ENCODE data around the gene SYNPO.

The SYNPO gene

GRCh38 chr5:150607105-150607504 lies 33.4 kb upstream of the SYNPO start:
- DNase-seq (ENCODE audit: low read depth, low spot score): no peak

DNA sequence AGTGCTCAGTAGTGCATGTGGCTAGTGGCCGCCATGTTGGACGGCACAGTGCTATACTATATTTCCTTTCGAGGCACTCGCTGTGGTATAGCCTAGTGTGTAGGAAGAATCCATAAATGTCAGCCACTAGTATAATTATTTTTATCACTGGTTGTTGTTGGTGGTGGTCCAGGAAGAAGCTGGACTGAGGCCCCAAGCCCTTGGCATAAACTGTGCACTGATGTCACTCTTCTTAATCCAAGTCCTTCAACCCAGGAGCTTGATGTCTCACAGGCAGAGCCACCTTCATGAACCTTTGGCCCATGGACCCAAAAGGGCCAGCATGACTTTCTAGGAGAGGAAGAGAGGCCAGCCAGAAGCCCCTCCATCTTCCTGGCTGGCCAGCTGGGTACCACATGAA lies 32.5 kb upstream of the SYNPO start:
- DNase-seq (ENCODE audit: low read depth, low spot score): no peak

DNA sequence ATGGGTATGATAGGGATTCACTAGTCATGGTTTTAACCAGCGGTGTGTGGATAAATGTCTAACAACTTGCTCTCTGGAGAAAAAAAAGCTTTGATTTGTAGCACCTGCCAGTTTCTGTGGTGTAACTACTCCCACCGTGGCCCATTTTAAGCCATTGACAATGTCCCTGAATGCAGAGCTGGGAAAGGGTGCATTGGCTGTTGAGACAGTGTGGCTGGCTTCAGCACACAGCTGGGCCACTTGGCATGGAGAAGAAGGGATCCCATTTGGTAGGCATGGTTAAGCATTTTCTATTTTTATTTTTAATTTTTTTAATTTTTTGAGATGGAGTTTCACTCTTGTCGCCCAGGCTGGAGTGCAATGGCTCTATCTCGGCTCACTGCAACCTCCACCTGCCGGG lies 31.5 kb upstream of the SYNPO start:
- no peak for DNase-seq (ENCODE audit: low read depth, low spot score)

GRCh38 chr5:150609843-150610584 lies 30.4 kb upstream of the SYNPO start:
- no peak for DNase-seq (ENCODE audit: low read depth, low spot score)

- no peak for DNase-seq (ENCODE audit: low read depth, low spot score)
These were observed 29.4 kb upstream of the SYNPO start for GRCh38 chr5:150611026-150611425.

- no peak for DNase-seq (ENCODE audit: low read depth, low spot score)
These were observed 28.1 kb upstream of the SYNPO start for GRCh38 chr5:150612405-150612804.

- no peak for DNase-seq (ENCODE audit: low read depth, low spot score)
These were observed 27.4 kb upstream of the SYNPO start for GRCh38 chr5:150612905-150613670.

DNA sequence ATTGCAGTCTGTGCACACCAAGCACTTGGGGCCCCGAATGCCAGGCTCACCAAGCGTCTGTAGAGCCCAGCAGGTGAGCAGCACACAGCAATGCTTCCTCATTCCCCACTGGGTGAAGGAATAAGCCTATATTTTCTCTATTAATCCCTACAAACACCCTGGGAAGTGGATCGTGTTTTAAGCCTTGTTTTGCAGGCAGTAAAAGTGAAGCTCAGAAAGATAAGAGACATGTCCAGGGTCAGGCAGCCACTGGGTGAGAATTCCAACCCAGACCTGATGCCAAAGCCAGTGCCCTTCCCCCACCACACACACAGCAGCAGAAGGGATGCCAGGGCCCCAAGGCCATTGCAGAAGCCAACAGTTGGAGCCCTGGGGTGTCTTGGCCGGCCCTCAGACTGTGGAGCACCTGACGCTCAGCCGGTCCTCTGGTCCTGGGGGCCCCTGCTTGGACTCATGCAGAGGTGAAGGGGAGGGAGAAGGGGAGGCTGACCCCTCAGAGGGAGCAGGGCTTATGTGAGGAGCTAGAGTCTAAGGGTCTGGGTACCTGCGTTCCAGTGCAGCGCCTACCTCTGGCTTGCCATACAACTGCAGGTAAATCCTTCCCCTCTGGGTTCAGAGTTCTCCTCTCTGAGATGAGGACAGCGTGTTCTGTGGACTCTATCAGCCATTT lies 26.3 kb upstream of the SYNPO start:
- no peak for DNase-seq (ENCODE audit: low read depth, low spot score)

GRCh38 chr5:150614661-150615060 lies 25.8 kb upstream of the SYNPO start:
- no peak for DNase-seq (ENCODE audit: low read depth, low spot score)

GRCh38 chr5:150615141-150615699 lies 25.2 kb upstream of the SYNPO start:
- no peak for DNase-seq (ENCODE audit: low read depth, low spot score)

- no peak for DNase-seq (ENCODE audit: low read depth, low spot score)
These were observed 24.4 kb upstream of the SYNPO start for GRCh38 chr5:150616024-150616470.

DNA sequence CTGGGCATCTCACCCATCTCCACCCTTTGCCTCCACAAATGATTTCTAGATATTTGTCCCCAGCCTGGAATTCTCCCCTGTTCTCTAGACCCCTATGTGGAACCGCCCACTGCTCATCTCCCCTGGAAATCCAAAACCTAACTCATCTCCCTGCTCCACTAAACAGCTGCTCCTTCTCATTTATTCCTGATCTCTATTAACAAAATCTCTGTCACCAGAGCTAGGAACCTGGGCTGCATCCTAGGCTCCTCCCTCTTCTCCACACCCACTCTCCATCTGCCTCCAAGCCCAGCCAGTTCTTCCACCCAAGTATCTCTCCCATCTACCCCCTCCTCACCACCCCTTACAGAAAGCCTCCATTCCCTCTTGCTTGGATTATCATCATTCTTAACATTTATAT lies 24.0 kb upstream of the SYNPO start:
- no peak for DNase-seq (ENCODE audit: low read depth, low spot score)

DNA sequence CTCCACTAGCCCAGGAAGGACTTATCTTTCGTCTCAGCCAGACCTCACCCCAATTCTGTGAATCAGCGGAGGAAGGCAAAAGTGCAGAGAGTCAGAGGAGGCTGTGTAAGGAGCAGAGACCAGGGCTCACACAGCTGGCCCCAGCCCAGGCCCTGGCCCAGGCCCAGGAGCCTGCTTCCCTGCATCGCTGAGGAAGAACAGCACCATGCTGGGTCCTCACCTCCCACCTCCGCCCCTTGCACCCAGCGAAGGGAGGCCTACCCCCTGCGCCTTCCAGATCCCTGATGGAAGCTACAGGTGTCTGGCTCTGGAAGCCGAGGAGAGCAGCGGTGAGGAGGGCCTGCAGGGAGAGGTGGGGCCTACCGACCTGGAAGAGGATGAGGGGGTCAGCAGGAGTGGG lies 22.3 kb upstream of the SYNPO start:
- DNase-seq (ENCODE audit: low read depth, low spot score): no peak

GRCh38 chr5:150618588-150619281 lies 21.7 kb upstream of the SYNPO start:
- no peak for DNase-seq (ENCODE audit: low read depth, low spot score)

DNA sequence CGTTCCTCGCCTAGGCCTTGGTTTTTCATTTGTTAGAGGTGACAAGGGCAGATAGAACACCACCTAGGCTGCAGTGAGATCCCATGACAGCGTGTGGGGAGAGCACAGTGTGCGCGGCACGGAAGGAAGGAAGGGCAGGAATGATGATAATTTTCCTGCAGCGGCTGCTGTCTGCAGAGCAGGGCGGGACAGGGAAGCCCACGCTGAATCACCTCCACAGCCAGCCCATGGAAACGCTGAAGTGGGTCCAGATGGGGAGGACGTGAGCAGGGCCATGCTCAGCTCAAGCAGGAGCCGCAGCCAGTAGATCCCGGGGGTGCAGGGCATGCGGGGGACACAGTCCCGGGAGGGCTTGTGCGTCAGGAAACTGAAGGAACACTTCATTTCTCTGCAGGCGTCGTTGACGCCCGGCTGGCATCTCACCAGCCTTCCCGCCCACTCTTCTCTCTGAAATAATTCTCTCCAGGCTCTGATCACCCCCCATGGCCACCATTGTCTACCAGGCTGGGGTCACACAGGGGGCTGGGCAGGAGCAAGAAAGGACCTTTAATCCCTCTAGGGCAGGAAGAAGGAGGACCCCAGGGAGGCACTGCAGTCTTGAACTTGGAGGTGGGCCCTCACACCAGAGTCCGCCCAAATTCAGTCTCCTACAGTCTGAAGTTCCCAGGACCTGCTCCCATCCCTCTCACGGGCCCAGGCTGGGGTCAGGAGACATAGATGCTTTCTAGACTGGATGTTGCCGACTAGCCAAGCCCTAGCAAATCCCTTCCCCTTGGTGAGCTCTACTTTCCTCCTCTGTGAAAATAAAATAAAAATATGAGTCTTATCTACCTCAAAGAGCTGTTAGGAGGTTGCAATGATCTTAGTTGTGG lies 20.9 kb upstream of the SYNPO start:
- no peak for DNase-seq (ENCODE audit: low read depth, low spot score)

DNA sequence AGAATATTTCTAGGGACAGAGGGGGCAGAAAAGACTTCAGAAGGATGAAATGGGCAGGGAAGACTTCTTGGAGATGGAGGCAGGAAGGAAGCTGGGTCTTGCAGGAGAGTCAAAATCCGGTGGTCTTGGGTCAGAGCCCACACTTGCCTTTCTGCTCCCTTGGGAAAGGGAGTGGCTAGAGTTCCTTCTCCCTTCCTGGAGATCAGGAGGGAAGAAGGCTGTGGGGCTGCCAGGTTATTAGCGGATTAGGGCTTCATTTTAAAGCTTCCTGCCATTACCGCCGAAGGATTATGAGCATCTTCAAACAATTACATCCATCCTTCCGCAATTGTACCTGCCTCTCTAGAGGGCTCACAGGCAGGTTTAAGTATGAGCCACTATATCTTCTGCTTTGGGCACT lies 19.2 kb upstream of the SYNPO start:
- DNase-seq (ENCODE audit: low read depth, low spot score): no peak

- no peak for DNase-seq (ENCODE audit: low read depth, low spot score)
These were observed 18.3 kb upstream of the SYNPO start for GRCh38 chr5:150622157-150622556.

DNA sequence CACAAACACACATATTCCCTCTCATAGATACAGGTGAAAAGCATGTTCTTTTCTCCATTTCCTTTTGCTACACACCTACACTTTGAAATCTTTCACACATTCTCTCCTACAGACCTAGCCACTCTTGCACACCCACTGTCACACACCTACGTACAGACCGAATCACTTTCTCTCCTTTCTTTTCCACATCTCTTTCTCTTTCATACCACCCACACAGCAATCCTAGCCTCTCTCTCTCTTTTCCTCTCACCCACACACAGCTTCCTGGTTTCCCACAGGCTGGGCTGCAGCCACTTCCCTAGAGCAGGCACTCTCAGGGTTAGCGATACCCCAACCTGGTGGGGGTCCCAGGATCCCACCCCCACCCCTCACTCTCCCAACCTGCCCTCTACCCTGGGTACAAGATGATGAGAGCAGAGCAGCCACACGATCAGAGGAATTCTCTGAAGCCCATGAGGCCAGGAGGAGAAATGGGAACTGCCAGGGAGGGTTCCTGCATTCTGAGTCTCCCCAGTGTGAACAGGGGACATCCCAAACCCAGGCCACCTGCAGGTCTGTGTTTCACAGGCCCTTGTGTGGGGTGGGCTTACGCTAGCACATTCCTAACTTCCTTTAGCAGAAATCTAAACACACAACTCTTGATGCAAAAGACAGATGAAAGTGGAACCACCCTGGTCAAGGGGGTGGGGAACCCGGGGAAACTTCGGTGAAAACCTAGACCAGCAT lies 17.1 kb upstream of the SYNPO start:
- no peak for DNase-seq (ENCODE audit: low read depth, low spot score)

DNA sequence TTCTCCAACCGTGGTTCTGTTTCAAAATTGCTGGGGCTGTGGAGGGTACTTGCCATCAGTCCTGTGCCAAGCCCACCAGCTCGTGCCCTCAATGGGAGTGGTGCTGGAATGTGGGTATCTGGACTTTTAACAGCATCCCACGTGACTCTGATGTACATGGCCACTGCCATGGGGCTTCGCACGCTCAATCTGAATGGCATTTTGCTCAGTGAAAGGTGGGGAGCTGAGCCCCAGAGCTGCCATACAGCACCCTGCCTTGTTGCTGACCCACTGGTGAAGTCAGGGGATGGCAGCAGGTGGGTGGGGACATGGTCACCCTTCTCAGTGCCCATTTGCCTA lies 16.6 kb upstream of the SYNPO start:
- no peak for DNase-seq (ENCODE audit: low read depth, low spot score)
